Heart left ventricle (tissue), 13 donors: ENCODE results near the gene CCL4.

Experiments used
- CTCF ChIP-seq, 12 donors: fragments of 200-600 bp; sonication (generic) in 4 of 12; IDR thresholded peaks; one replicate each; pipeline versions ENCODE4 v1.5.0 to v1.8.0; 2018 to 2022; ENCODE audit warnings: antibody characterized with exemption in 12 of 12, mild to moderate bottlenecking in 5 of 12
- POLR2A ChIP-seq, 2 donors: fragments of 450-650 bp; IDR thresholded peaks; one replicate each; pipeline ENCODE4 v1.6.1; 2017; ENCODE audit warnings: antibody characterized with exemption in 2 of 2, mild to moderate bottlenecking in 2 of 2, moderate library complexity in 2 of 2
- donor health status: ischemic (EF 13 %, LVEDD 7.1; RV severe dilation, severe dysfunction).
- donor health status: DM: no; HTN: yes; CAD: no.
- donor health status: DM: no; HTN: no; CAD: no.
- donor health status: ischemic (EF 25% LVEDD 6.9; RV normal size, moderate dysfunction).
- donor health status: ischemic (EF 25% LVEDD 5.7; RV mildly dilated, moderate dysfunction).
- donor health status: ischemic (EF 35%, LVEDD 5.7; RV mildly dilated, moderate dysfunction).
- donor health status: nonischemic (EF 11% LVEDD 7.7; RV severe dilation, severe dysfunction).
- donor health status: DM: yes; HTN: yes; CAD: no.
- donor health status: PGD.
- donor health status: ischemic (EF 29% LVEDD 5.4; RV normal size, mild dysfunction).
- donor health status: nonischemic (EF 23%, LVEDD 6.1; RV moderate dilation, normal function).

- TF ChIP-seq CTCF (IDR thresholded peaks at IDR 0.05), result no peak
- TF ChIP-seq POLR2A (IDR thresholded peaks at IDR 0.05), result no peak
Measured at GRCh38 chr17:36133602-36134236, 30.1 kb downstream of the CCL4 start.
